Mesothelial cell of epicardium (in vitro differentiated cells): ENCODE measurements around the gene DYNC1LI1. TPM values are rescaled to one million over a fixed set of nuclear protein-coding genes. Genes with fewer than 3 reads are reported as not detected.

ENCODE experiments used
- DNase-seq, 2 experiments: peaks; one replicate each; pipeline ENCODE4 v3.0.0; 2021; ENCODE audit warnings: low spot score in 2 of 2; ENCODE audit not compliant: unreplicated experiment in 2 of 2
- H3K27ac Mint-ChIP-seq: 2 replicates; pipeline ENCODE4 v1.8.0; 2021; ENCODE audit warnings: mixed read lengths
- H3K27me3 Mint-ChIP-seq: 2 replicates; pipeline ENCODE4 v1.8.0; 2021; ENCODE audit warnings: low read depth, mixed read lengths
- H3K36me3 Mint-ChIP-seq: 2 replicates; pipeline ENCODE4 v1.8.0; 2021; ENCODE audit warnings: mixed read lengths
- H3K4me1 Mint-ChIP-seq: 2 replicates; pipeline ENCODE4 v1.8.0; 2021; ENCODE audit warnings: mixed read lengths
- H3K4me3 Mint-ChIP-seq: 2 replicates; pipeline ENCODE4 v1.8.0; 2021; ENCODE audit warnings: mild to moderate bottlenecking, moderate library complexity, mixed read lengths
- H3K9me3 Mint-ChIP-seq: 2 replicates; pipeline ENCODE4 v1.8.0; 2021; ENCODE audit warnings: mixed read lengths
- total RNA-seq: library from RNA; stranded (reverse); gene quantifications from 3 replicates; pipeline ENCODE4 v1.2.1, GENCODE V29; 2021
- TF ChIP-seq, protein P1 (sequence below): fragments of 200-600 bp; sonication (generic); IDR thresholded peaks from one replicate; pipeline ENCODE4 v1.5.0; 2021; ENCODE audit warnings: antibody characterized with exemption; ENCODE audit not compliant: unreplicated experiment

Gene DYNC1LI1
- total RNA-seq, 1 donor from 2014 or later, result 22.3 TPM

DNA sequence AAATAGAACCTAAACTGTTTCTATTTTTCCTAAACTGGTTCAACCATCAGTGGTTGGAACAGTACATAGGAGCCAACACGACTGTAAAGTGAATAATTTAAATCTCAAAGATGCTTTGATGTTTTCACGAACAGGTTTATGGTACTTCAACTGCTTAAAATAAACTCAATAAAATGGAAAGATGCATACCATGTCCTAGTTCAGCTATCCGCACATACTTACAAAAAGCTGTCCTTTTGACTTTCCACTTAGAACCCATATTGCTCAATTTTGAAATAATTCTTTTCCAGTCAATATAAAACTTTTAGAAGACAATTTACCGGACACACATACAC, 68.9 kb downstream of the DYNC1LI1 start:
- TF ChIP-seq, protein P1, sequence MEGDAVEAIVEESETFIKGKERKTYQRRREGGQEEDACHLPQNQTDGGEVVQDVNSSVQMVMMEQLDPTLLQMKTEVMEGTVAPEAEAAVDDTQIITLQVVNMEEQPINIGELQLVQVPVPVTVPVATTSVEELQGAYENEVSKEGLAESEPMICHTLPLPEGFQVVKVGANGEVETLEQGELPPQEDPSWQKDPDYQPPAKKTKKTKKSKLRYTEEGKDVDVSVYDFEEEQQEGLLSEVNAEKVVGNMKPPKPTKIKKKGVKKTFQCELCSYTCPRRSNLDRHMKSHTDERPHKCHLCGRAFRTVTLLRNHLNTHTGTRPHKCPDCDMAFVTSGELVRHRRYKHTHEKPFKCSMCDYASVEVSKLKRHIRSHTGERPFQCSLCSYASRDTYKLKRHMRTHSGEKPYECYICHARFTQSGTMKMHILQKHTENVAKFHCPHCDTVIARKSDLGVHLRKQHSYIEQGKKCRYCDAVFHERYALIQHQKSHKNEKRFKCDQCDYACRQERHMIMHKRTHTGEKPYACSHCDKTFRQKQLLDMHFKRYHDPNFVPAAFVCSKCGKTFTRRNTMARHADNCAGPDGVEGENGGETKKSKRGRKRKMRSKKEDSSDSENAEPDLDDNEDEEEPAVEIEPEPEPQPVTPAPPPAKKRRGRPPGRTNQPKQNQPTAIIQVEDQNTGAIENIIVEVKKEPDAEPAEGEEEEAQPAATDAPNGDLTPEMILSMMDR, result no peak
- no peak for DNase-seq
- H3K9me3 Mint-ChIP-seq, result peaks cover 1% of the 10 kb centered on the region
- H3K27me3 Mint-ChIP-seq, result no peaks in the 10 kb centered on the region
- peaks cover 3% of the 10 kb centered on the region for H3K36me3 Mint-ChIP-seq
- peak overlapping the region; percentile 97 for H3K4me3 Mint-ChIP-seq
- peak overlapping the region; percentile 97 for H3K27ac Mint-ChIP-seq
- H3K4me1 Mint-ChIP-seq, result peaks cover 37% of the 10 kb centered on the region

DNA sequence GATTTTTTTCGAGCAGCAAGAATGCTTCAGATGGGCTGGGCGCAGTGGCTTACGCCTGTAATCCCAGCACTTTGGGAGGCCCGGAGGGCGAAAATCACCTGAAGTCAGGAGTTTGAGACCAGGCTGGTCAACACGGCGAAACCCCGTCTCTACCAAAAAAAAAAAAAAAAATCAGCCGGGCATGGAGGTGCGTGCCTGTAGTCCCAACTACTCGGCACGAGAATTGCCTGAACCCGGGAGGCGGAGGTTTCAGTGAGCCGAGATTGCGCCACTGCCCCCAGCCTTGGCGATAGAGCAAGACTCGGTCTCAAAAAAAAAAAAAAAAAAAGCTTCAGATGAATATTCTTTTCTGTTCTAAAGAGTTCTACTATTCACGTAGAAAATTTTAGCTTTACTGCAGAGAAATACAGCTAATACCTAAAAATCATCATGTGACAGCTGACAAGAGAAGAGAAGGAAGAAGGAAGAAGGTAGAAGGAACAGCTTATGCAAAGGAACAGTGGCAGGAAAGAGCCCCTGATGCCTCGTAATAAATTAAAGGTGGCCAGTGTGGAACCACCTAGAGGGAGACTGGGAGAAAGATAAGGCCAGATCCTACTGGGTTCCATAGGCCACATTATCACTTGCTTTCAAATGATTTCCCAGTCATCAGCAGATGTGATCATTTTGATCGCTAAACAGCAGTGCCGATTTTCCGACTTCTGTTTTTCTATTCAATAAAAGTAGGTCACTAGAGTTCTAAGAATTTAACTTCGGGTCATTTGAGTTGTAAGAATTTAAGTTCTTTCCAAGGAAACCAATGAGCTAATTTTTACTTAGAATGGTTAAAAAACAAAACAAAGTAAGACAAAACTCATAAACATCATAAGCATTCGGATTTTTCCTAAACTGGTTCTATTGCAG, 69.5 kb downstream of the DYNC1LI1 start:
- TF ChIP-seq, protein P1, result no peak
- Mint-ChIP-seq H3K9me3 (peaks cover 5% of the 10 kb centered on the region), H3K4me1 (peaks cover 39% of the 10 kb centered on the region), H3K4me3 (peak overlapping the region; percentile 97), H3K27ac (peak overlapping the region; percentile 97), H3K36me3 (peaks cover 6% of the 10 kb centered on the region), H3K27me3 (no peaks in the 10 kb centered on the region)
- DNase-seq, result no peak

- no peak for DNase-seq
- peak overlapping the region; percentile 85 for H3K27ac Mint-ChIP-seq
- TF ChIP-seq, protein P1, result no peak
- H3K4me3 Mint-ChIP-seq, result peak overlapping the region; percentile 97
- peaks cover 8% of the 10 kb centered on the region for H3K36me3 Mint-ChIP-seq
- H3K9me3 Mint-ChIP-seq, result peaks cover 5% of the 10 kb centered on the region
- H3K27me3 Mint-ChIP-seq, result no peaks in the 10 kb centered on the region
- peaks cover 39% of the 10 kb centered on the region for H3K4me1 Mint-ChIP-seq
Measured at GRCh38 chr3:32500231-32500630, 70.4 kb downstream of the DYNC1LI1 start.

DNA sequence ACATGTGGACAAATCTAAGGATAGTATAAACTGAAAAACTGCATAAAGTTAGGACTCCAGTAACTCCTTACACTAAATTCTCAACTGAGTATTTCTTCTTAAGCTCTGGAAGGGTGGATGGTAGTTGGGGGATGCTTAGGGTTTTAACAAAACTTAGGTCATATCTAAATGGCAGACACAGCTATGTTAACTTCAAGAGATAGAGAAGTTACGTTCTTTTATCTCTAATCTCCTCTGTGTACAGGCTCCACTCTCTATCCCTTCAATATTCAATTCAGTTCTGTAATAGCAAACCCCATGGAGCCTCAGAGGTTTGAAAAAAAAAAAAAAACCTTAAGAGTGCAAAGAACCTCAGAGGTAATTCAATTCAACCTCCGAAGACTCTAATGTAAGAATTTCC, 71.1 kb downstream of the DYNC1LI1 start:
- peak overlapping the region; percentile 47 for H3K27ac Mint-ChIP-seq
- H3K4me3 Mint-ChIP-seq, result no peak overlapping the region
- no peak for DNase-seq
- no peaks in the 10 kb centered on the region for H3K27me3 Mint-ChIP-seq
- peaks cover 8% of the 10 kb centered on the region for H3K36me3 Mint-ChIP-seq
- H3K4me1 Mint-ChIP-seq, result peaks cover 39% of the 10 kb centered on the region
- TF ChIP-seq, protein P1, result no peak
- H3K9me3 Mint-ChIP-seq, result peaks cover 5% of the 10 kb centered on the region

GRCh38 chr3:32498992-32499391, 71.7 kb downstream of the DYNC1LI1 start:
- H3K4me1 Mint-ChIP-seq, result peaks cover 39% of the 10 kb centered on the region
- no peak overlapping the region for H3K4me3 Mint-ChIP-seq
- H3K9me3 Mint-ChIP-seq, result peaks cover 5% of the 10 kb centered on the region
- H3K27ac Mint-ChIP-seq, result no peak overlapping the region
- no peaks in the 10 kb centered on the region for H3K27me3 Mint-ChIP-seq
- no peak for DNase-seq
- TF ChIP-seq, protein P1, result no peak
- H3K36me3 Mint-ChIP-seq, result peaks cover 8% of the 10 kb centered on the region
